HAP-1 (cell line): ENCODE measurements around the gene COMMD10.

Experiments used
- DNase-seq, 2 experiments: peaks; one replicate each; pipeline ENCODE4 v3.0.0-alpha.2; 2016 to 2020; ENCODE audit warnings: low spot score in 2 of 2
- H3K27me3 ChIP-seq: fragments of 250-450 bp; sonication (Bioruptor Pico); 2 replicates; pipeline ENCODE4 v1.5.1; 2020; ENCODE audit warnings: low read depth, mild to moderate bottlenecking, moderate library complexity
- H3K36me3 ChIP-seq: fragments of 250-450 bp; sonication (Bioruptor Pico); replicated peaks from 2 replicates; pipeline ENCODE4 v1.5.1; 2020; ENCODE audit warnings: mild to moderate bottlenecking
- H3K4me1 ChIP-seq: fragments of 250-450 bp; sonication (Bioruptor Pico); 2 replicates; pipeline ENCODE4 v1.5.1; 2020; ENCODE audit warnings: mild to moderate bottlenecking
- H3K4me3 ChIP-seq: fragments of 250-450 bp; sonication (Bioruptor Pico); 2 replicates; pipeline ENCODE4 v1.5.1; 2020; ENCODE audit warnings: mild to moderate bottlenecking, moderate library complexity
- H3K9me3 ChIP-seq: fragments of 250-450 bp; sonication (Bioruptor Pico); 2 replicates; pipeline ENCODE4 v1.5.1; 2020; ENCODE audit warnings: mild to moderate bottlenecking, moderate library complexity
- in situ Hi-C: fragments of 300-500 bp; cut with MboI; formaldehyde crosslinking; loops from 3 replicates; pipeline ENCODE4 v1.14.3; 2020; ENCODE audit warnings: low sequenced_read_pairs, inconsistent platforms, mixed read lengths

COMMD10 gene

GRCh38 chr5:116176121-116176520 is 91.3 kb downstream of the COMMD10 start:
- DNase-seq = no peak
- in situ Hi-C loops = no loop called here
- H3K4me3 ChIP-seq = no peak overlapping the region
- H3K36me3 ChIP-seq = no peaks in the 10 kb centered on the region
- no peaks in the 10 kb centered on the region for H3K9me3 ChIP-seq
- H3K27me3 ChIP-seq = no peaks in the 10 kb centered on the region
- no peaks in the 10 kb centered on the region for H3K4me1 ChIP-seq

GRCh38 chr5:116178925-116179324 is 94.1 kb downstream of the COMMD10 start:
- no peaks in the 10 kb centered on the region for H3K27me3 ChIP-seq
- H3K4me1 ChIP-seq = no peaks in the 10 kb centered on the region
- no peak overlapping the region for H3K4me3 ChIP-seq
- in situ Hi-C loops = no loop called here
- DNase-seq = no peak
- no peaks in the 10 kb centered on the region for H3K36me3 ChIP-seq
- H3K9me3 ChIP-seq = no peaks in the 10 kb centered on the region

- H3K9me3 ChIP-seq = no peaks in the 10 kb centered on the region
- no peaks in the 10 kb centered on the region; the same call in 1 of the 2 replicates for H3K4me1 ChIP-seq
- no peaks in the 10 kb centered on the region for H3K27me3 ChIP-seq
- H3K4me3 ChIP-seq = no peak overlapping the region
- no peaks in the 10 kb centered on the region for H3K36me3 ChIP-seq
- in situ Hi-C loops = no loop called here
- no peak for DNase-seq
Observed at GRCh38 chr5:116209166-116209565, 124.3 kb downstream of the COMMD10 start.

- in situ Hi-C loops = no loop called here
- H3K9me3 ChIP-seq = no peaks in the 10 kb centered on the region
- no peaks in the 10 kb centered on the region for H3K27me3 ChIP-seq
- DNase-seq = no peak
- H3K4me3 ChIP-seq = no peak overlapping the region
- no peaks in the 10 kb centered on the region for H3K36me3 ChIP-seq
- H3K4me1 ChIP-seq = no peaks in the 10 kb centered on the region; the same call in 1 of the 2 replicates
Observed at GRCh38 chr5:116212225-116212624, 127.4 kb downstream of the COMMD10 start.

GRCh38 chr5:116216246-116216645 is 131.4 kb downstream of the COMMD10 start:
- no peak overlapping the region for H3K4me3 ChIP-seq
- in situ Hi-C loops = no loop called here
- DNase-seq = no peak
- H3K36me3 ChIP-seq = no peaks in the 10 kb centered on the region
- no peaks in the 10 kb centered on the region for H3K9me3 ChIP-seq
- H3K4me1 ChIP-seq = no peaks in the 10 kb centered on the region; the same call in 1 of the 2 replicates
- H3K27me3 ChIP-seq = no peaks in the 10 kb centered on the region

GRCh38 chr5:116225281-116225922 is 140.6 kb downstream of the COMMD10 start:
- Histone ChIP-seq H3K4me1 (no peaks in the 10 kb centered on the region), H3K27me3 (no peaks in the 10 kb centered on the region), H3K36me3 (no peaks in the 10 kb centered on the region), H3K9me3 (no peaks in the 10 kb centered on the region), H3K4me3 (no peak overlapping the region)
- no peak for DNase-seq
- in situ Hi-C loops = no loop called here

GRCh38 chr5:116229131-116229689 is 144.4 kb downstream of the COMMD10 start:
- in situ Hi-C loops = no loop called here
- H3K36me3 ChIP-seq = no peaks in the 10 kb centered on the region
- peak in 1 of 2 experiments; percentile 33 for DNase-seq
- H3K27me3 ChIP-seq = no peaks in the 10 kb centered on the region
- no peaks in the 10 kb centered on the region for H3K4me1 ChIP-seq
- H3K4me3 ChIP-seq = no peak overlapping the region
- no peaks in the 10 kb centered on the region for H3K9me3 ChIP-seq

GRCh38 chr5:116231288-116231687 is 146.5 kb downstream of the COMMD10 start:
- H3K4me3 ChIP-seq = no peak overlapping the region
- H3K9me3 ChIP-seq = no peaks in the 10 kb centered on the region
- in situ Hi-C loops = no loop called here
- no peaks in the 10 kb centered on the region for H3K4me1 ChIP-seq
- H3K36me3 ChIP-seq = no peaks in the 10 kb centered on the region
- no peaks in the 10 kb centered on the region for H3K27me3 ChIP-seq
- no peak for DNase-seq

GRCh38 chr5:116234681-116235080 is 149.9 kb downstream of the COMMD10 start:
- no peaks in the 10 kb centered on the region for H3K27me3 ChIP-seq
- H3K9me3 ChIP-seq = no peaks in the 10 kb centered on the region
- no peak overlapping the region for H3K4me3 ChIP-seq
- no peaks in the 10 kb centered on the region for H3K4me1 ChIP-seq
- H3K36me3 ChIP-seq = no peaks in the 10 kb centered on the region
- in situ Hi-C loops = no loop called here
- no peak for DNase-seq

- Histone ChIP-seq H3K36me3 (no peaks in the 10 kb centered on the region), H3K4me1 (no peaks in the 10 kb centered on the region), H3K27me3 (no peaks in the 10 kb centered on the region), H3K4me3 (no peak overlapping the region), H3K9me3 (no peaks in the 10 kb centered on the region)
- DNase-seq = no peak
- in situ Hi-C loops = no loop called here
Observed at GRCh38 chr5:116237917-116238500, 153.2 kb downstream of the COMMD10 start.

GRCh38 chr5:116242343-116242742 is 157.5 kb downstream of the COMMD10 start:
- Histone ChIP-seq H3K4me3 (no peak overlapping the region), H3K4me1 (no peaks in the 10 kb centered on the region), H3K27me3 (no peaks in the 10 kb centered on the region), H3K36me3 (no peaks in the 10 kb centered on the region), H3K9me3 (no peaks in the 10 kb centered on the region)
- no peak for DNase-seq
- in situ Hi-C loops = no loop called here

GRCh38 chr5:116248432-116248831 is 163.6 kb downstream of the COMMD10 start:
- H3K27me3 ChIP-seq = no peaks in the 10 kb centered on the region
- H3K4me3 ChIP-seq = no peak overlapping the region
- no peaks in the 10 kb centered on the region for H3K36me3 ChIP-seq
- no peak for DNase-seq
- in situ Hi-C loops = no loop called here
- H3K9me3 ChIP-seq = no peaks in the 10 kb centered on the region
- no peaks in the 10 kb centered on the region for H3K4me1 ChIP-seq

GRCh38 chr5:116249648-116250047 is 164.8 kb downstream of the COMMD10 start:
- in situ Hi-C loops = no loop called here
- H3K4me3 ChIP-seq = no peak overlapping the region

GRCh38 chr5:116256717-116257116 is 171.9 kb downstream of the COMMD10 start:
- H3K4me3 ChIP-seq = no peak overlapping the region
- no peaks in the 10 kb centered on the region for H3K27me3 ChIP-seq
- no peaks in the 10 kb centered on the region for H3K9me3 ChIP-seq
- in situ Hi-C loops = no loop called here
- H3K4me1 ChIP-seq = no peaks in the 10 kb centered on the region
- no peaks in the 10 kb centered on the region for H3K36me3 ChIP-seq
- DNase-seq = no peak

More at GRCh38 chr5:116249648-116250047, 164.8 kb downstream of the COMMD10 start:
- no peaks in the 10 kb centered on the region for H3K9me3 ChIP-seq
- H3K4me1 ChIP-seq = no peaks in the 10 kb centered on the region
- H3K36me3 ChIP-seq = no peaks in the 10 kb centered on the region
- no peak for DNase-seq
- H3K27me3 ChIP-seq = no peaks in the 10 kb centered on the region
